Measurements from ENCODE around the gene TSPO2. TPM values are rescaled to one million over a fixed set of nuclear protein-coding genes. Genes with fewer than 3 reads are reported as not detected.
"Not testable (repeated sequence)": the region's sequence is repeated elsewhere in the genome, so short reads cannot be mapped to it uniquely, and the experiment has no call there.

TSPO2 gene, protein sequence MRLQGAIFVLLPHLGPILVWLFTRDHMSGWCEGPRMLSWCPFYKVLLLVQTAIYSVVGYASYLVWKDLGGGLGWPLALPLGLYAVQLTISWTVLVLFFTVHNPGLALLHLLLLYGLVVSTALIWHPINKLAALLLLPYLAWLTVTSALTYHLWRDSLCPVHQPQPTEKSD
- not detected in 2 replicates for total RNA-seq

DNA sequence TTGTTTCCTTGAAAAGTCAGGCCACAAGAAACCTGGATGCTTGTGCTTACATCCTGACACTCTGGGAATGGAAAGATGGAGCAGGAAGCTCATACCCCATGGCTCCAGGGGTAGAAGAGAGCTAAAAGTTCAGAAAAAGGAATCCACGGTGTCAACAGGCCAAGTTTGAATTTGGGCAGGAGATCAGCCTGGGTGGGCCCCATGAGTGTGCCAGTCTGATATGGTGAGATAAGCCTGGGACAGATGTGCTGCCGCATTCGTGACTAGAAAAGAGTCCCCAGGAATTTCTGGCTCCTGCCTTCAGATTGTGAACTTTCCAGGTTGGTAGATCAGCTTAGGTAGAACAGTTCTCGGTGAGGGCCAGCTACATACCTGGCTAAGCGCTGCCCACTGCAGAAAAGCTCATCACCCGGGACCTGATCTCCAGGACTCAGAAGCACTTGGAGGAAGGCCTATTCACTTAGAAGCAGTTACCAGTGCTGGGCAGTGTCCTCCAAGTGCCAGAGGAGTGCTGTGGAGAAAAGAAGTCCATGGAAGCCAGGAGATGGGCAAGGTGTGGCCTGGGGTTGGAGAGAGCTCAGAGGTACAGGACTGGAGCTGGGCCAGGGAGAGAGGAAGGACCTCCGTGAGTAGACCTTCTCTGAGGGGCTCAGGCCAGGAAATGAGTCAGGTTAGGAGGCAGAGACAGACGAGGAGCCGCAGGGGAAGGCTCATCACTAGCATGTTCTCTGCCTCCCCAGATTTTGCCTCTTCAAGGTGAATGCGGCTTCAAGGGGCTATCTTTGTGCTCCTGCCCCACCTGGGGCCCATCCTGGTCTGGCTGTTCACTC lies at the start of gene TSPO2:
Gene TSPO2, plus strand, starts transcription at position 242 of the 830 bp plus-strand sequence. Its CDS starts 519 bp downstream, at position 761.
- H3K36me3 Mint-ChIP-seq (ENCODE audit: low read depth) = no peaks in the 10 kb centered on the region
- intact Hi-C loops (cut with micrococcal nuclease) = no loop called here
- no peaks in the 10 kb centered on the region for H3K27me3 Mint-ChIP-seq
- no peak for DNase-seq
- H3K4me1 Mint-ChIP-seq = peaks cover 12% of the 10 kb centered on the region
- no peak within 1 kb of the TSS for H3K4me3 Mint-ChIP-seq
- no peak within 1 kb of the TSS for H3K27ac Mint-ChIP-seq
- no peaks in the 10 kb centered on the region for H3K9me3 Mint-ChIP-seq

GRCh38 chr6:40992746-40993145 lies 49.5 kb upstream of the TSPO2 start:
- Mint-ChIP-seq H3K27ac (no peak overlapping the region), H3K4me1 (no peaks in the 10 kb centered on the region), H3K27me3 (peaks cover 41% of the 10 kb centered on the region), H3K9me3 (no peaks in the 10 kb centered on the region), H3K36me3 (ENCODE audit: low read depth) (no peaks in the 10 kb centered on the region), H3K4me3 (no peak overlapping the region)
- no peak for DNase-seq
- intact Hi-C loops (cut with micrococcal nuclease) = no loop called here

DNA sequence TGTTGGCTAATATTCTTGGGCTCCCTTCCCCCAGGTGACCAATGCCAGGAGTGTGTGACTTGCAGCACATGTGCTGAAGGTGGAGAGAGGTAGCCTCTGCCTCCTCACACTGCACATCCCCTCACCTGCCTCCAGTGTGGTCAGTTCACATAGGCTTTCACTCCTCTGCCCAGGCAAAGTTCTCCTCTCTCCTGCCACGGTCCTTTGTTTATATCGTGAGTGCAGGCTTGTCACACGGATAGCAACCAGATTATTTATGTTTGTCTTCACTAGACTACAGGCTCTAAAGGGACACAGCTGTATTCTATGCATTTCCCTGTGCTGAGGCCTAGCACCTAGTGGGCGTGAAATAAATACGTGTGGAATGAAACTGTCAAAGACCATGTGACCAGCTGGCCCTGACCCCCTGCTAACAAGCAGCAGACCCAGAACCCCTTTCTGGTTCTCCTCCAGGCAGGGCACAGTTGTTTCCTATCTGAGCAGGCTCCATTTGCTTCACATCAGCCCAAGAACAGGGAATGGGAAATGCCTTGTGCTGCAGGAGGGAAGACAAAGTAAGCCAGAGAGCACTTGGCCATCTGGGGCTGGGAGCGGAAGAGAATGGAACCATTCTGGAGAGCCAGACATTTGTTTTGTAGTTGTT lies 45.6 kb upstream of the TSPO2 start:
- no peak for DNase-seq
- H3K4me3 Mint-ChIP-seq = no peak overlapping the region
- H3K9me3 Mint-ChIP-seq = no peaks in the 10 kb centered on the region
- no peak overlapping the region for H3K27ac Mint-ChIP-seq
- H3K4me1 Mint-ChIP-seq = no peaks in the 10 kb centered on the region
- no peaks in the 10 kb centered on the region for H3K36me3 Mint-ChIP-seq (ENCODE audit: low read depth)
- intact Hi-C loops (cut with micrococcal nuclease) = no loop called here
- peaks cover 50% of the 10 kb centered on the region for H3K27me3 Mint-ChIP-seq

GRCh38 chr6:40997234-40997957 lies 44.9 kb upstream of the TSPO2 start:
- Mint-ChIP-seq H3K9me3 (no peaks in the 10 kb centered on the region), H3K36me3 (ENCODE audit: low read depth) (no peaks in the 10 kb centered on the region), H3K27ac (no peak overlapping the region), H3K27me3 (peaks cover 51% of the 10 kb centered on the region), H3K4me3 (no peak overlapping the region), H3K4me1 (no peaks in the 10 kb centered on the region)
- no peak for DNase-seq
- intact Hi-C loops (cut with micrococcal nuclease) = no loop called here

DNA sequence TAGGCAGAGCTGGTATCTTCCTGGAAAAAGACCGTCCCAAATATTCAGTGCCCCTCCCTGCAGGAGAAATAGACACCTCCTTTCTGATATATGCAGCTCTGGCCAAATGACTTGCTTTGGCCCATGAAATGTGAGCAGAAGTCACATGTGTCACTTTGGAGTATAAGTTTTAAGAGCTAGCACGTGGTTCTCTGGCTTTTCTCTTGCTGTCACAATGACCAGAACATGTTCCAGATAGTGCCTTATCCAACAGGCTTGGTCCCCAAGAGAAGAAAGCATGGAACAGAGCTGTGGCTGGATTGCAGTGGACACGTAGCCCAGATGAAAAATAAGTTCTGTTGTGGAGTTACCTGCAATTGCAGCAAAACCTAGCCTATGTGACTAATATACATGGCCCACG lies 43.6 kb upstream of the TSPO2 start:
- no peaks in the 10 kb centered on the region for H3K4me1 Mint-ChIP-seq
- DNase-seq = no peak
- no peaks in the 10 kb centered on the region for H3K9me3 Mint-ChIP-seq
- H3K36me3 Mint-ChIP-seq (ENCODE audit: low read depth) = no peaks in the 10 kb centered on the region
- H3K27ac Mint-ChIP-seq = no peak overlapping the region
- peaks cover 59% of the 10 kb centered on the region for H3K27me3 Mint-ChIP-seq
- intact Hi-C loops (cut with micrococcal nuclease) = no loop called here
- H3K4me3 Mint-ChIP-seq = no peak overlapping the region

GRCh38 chr6:40999569-40999968 lies 42.7 kb upstream of the TSPO2 start:
- Mint-ChIP-seq H3K27me3 (peaks cover 59% of the 10 kb centered on the region), H3K4me1 (no peaks in the 10 kb centered on the region), H3K4me3 (no peak overlapping the region), H3K9me3 (no peaks in the 10 kb centered on the region), H3K36me3 (ENCODE audit: low read depth) (no peaks in the 10 kb centered on the region), H3K27ac (no peak overlapping the region)
- intact Hi-C loops (cut with micrococcal nuclease) = no loop called here
- peak; percentile 68 for DNase-seq

DNA sequence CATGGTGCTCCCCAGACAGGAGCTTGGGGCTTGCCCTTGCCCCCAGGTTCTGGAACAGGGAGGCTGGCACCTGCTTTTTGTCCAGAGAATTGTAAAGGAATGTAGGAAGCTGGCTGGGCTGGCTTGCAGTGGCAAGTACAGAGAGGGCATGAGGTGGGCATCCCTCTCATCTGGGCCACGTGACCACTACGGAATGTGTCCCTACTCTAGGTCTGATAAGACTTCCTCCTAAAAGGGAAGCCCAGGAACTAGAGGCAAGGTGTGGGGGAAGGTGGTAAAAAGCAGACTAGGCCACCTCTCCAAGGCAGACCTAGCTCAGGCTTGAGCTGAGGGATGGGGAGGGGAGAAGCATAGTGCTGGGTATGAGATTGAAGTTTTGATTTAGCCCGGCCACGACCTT lies 42.0 kb upstream of the TSPO2 start:
- intact Hi-C loops (cut with micrococcal nuclease) = no loop called here
- H3K27me3 Mint-ChIP-seq = peaks cover 59% of the 10 kb centered on the region
- no peaks in the 10 kb centered on the region for H3K9me3 Mint-ChIP-seq
- no peaks in the 10 kb centered on the region for H3K4me1 Mint-ChIP-seq
- no peak overlapping the region for H3K27ac Mint-ChIP-seq
- H3K36me3 Mint-ChIP-seq (ENCODE audit: low read depth) = no peaks in the 10 kb centered on the region
- no peak overlapping the region for H3K4me3 Mint-ChIP-seq
- no peak for DNase-seq

DNA sequence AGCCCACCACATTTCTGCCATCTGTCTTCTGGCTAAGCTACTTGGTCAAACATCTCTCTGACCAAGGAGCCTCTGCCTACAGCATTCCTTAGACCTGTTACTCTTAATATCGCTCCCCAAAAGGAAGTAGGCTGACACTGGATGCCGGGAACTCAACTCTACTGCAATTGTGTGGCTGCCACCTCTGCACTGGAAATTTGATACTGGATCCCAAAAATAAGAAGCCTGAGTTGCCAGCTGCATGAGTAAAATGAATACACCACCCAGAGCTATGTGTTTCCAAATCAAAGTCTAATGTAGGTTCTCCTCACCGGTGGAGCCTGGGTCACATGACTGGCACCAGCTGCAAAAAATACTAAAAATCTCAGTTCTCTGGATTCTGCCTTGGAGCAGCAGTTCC lies 40.1 kb upstream of the TSPO2 start:
- Mint-ChIP-seq H3K36me3 (ENCODE audit: low read depth) (no peaks in the 10 kb centered on the region), H3K27ac (no peak overlapping the region), H3K4me1 (peaks cover 6% of the 10 kb centered on the region), H3K27me3 (peaks cover 53% of the 10 kb centered on the region), H3K9me3 (no peaks in the 10 kb centered on the region), H3K4me3 (no peak overlapping the region)
- no peak for DNase-seq
- intact Hi-C loops (cut with micrococcal nuclease) = no loop called here

GRCh38 chr6:41006217-41006616 lies 36.0 kb upstream of the TSPO2 start:
- peak; percentile 91 for DNase-seq
- not testable (repeated sequence) for H3K4me3 Mint-ChIP-seq; H3K27ac Mint-ChIP-seq; H3K9me3 Mint-ChIP-seq; H3K36me3 Mint-ChIP-seq (ENCODE audit: low read depth); H3K4me1 Mint-ChIP-seq
- peaks cover 33% of the 10 kb centered on the region for H3K27me3 Mint-ChIP-seq
- intact Hi-C loops (cut with micrococcal nuclease) = loop anchor here (1.0 kb wide), 3 partner anchors 21 to 313 kb away; no protein-coding TSS in a partner anchor

- H3K27me3 Mint-ChIP-seq = peaks cover 25% of the 10 kb centered on the region
- intact Hi-C loops (cut with micrococcal nuclease) = loop anchor here (1.0 kb wide), 3 partner anchors 20 to 312 kb away; no protein-coding TSS in a partner anchor
- H3K27ac Mint-ChIP-seq; H3K4me3 Mint-ChIP-seq; H3K4me1 Mint-ChIP-seq; H3K9me3 Mint-ChIP-seq; DNase-seq; H3K36me3 Mint-ChIP-seq (ENCODE audit: low read depth): not testable (repeated sequence)
Measured at GRCh38 chr6:41006980-41007379, 35.3 kb upstream of the TSPO2 start.

GRCh38 chr6:41008011-41008410 lies 34.3 kb upstream of the TSPO2 start:
- Mint-ChIP-seq H3K27ac (no peak overlapping the region), H3K4me1 (peaks cover 6% of the 10 kb centered on the region), H3K9me3 (no peaks in the 10 kb centered on the region), H3K36me3 (ENCODE audit: low read depth) (no peaks in the 10 kb centered on the region), H3K27me3 (peaks cover 17% of the 10 kb centered on the region), H3K4me3 (no peak overlapping the region)
- no peak for DNase-seq
- intact Hi-C loops (cut with micrococcal nuclease) = no loop called here

GRCh38 chr6:41009669-41010068 lies 32.6 kb upstream of the TSPO2 start:
- intact Hi-C loops (cut with micrococcal nuclease) = no loop called here
- peaks cover 6% of the 10 kb centered on the region for H3K4me1 Mint-ChIP-seq
- no peak overlapping the region for H3K4me3 Mint-ChIP-seq
- H3K36me3 Mint-ChIP-seq (ENCODE audit: low read depth) = no peaks in the 10 kb centered on the region
- no peaks in the 10 kb centered on the region for H3K9me3 Mint-ChIP-seq
- no peak for DNase-seq
- no peak overlapping the region for H3K27ac Mint-ChIP-seq
- peaks cover 6% of the 10 kb centered on the region for H3K27me3 Mint-ChIP-seq

DNA sequence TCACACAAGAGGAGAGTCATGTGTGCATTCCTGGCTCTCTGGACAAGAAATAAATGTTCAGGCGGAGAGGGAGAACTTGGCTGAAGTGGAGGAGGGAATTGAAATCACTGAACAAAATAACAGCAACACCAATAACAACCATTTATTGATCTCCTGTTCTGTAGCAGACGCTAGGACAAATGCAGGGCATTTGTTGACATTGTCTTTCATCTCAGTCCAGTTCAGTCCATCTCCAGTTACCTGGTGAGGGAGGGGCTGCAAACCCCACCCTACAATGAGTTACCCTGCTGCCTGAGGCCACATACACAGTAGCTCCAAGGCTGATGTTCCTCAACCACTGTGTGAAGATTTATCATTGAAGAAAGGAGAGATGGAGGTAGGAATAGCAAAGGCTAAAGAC lies 30.6 kb upstream of the TSPO2 start:
- DNase-seq = no peak
- Mint-ChIP-seq H3K27ac (no peak overlapping the region), H3K9me3 (no peaks in the 10 kb centered on the region), H3K27me3 (peaks cover 3% of the 10 kb centered on the region), H3K36me3 (ENCODE audit: low read depth) (no peaks in the 10 kb centered on the region), H3K4me3 (no peak overlapping the region), H3K4me1 (no peaks in the 10 kb centered on the region)
- intact Hi-C loops (cut with micrococcal nuclease) = no loop called here

Measured in activated CD4-positive, alpha-beta T cell treated with anti-CD3 and anti-CD28 coated beads, Interleukin-2, amount 10 ng/mL, durations not matched to agents 24 days and 14 days (primary cell).